Gastrocnemius medialis (tissue), 4 donors: ENCODE results near the gene PGM2L1.

Experiments used
- CTCF ChIP-seq, 5 experiments: fragments of 450-650 bp in 3 of 5; fragments of 200-600 bp in 2 of 5; sonication (generic) in 2 of 5; IDR thresholded peaks in 4 of 5; conservative IDR thresholded peaks in 1 of 5; 1 replicate in 4 of 5; 2 replicates in 1 of 5; pipeline ENCODE4 v1.5.1; 2016 to 2019; ENCODE audit warnings: antibody characterized with exemption in 5 of 5, mild to moderate bottlenecking in 3 of 5, moderate library complexity in 3 of 5
- POLR2A ChIP-seq, 2 donors: fragments of 450-650 bp; IDR thresholded peaks; one replicate each; pipeline ENCODE4 v1.6.1; 2017; ENCODE audit warnings: antibody characterized with exemption in 2 of 2, mild to moderate bottlenecking in 2 of 2, moderate library complexity in 2 of 2

GRCh38 chr11:74429205-74429604, 31.0 kb upstream of the PGM2L1 start:
- TF ChIP-seq CTCF (IDR thresholded peaks at IDR 0.05 in 4 of 5, conservative IDR thresholded peaks at IDR 0.05 in 1 of 5) (no peak), POLR2A (IDR thresholded peaks at IDR 0.05) (no peak)
